AG04449 (cell line): ENCODE results near the gene MLH1.

Source experiments
- CTCF ChIA-PET: fragments of 350-600 bp; formaldehyde crosslinking; extraction: SDS; loops from one replicate; lab custom pipeline; 2021; ENCODE audit warnings: antibody characterized with exemption; lab: Yijun Ruan, JAX
- POLR2A ChIA-PET: fragments of 400-600, 350-600 bp; formaldehyde crosslinking; extraction: SDS; loops from one replicate; lab custom pipeline; 2020; ENCODE audit warnings: antibody characterized with exemption, inconsistent platforms; lab: Yijun Ruan, JAX
- DNase-seq: peaks from one replicate; pipeline ENCODE4 v3.0.0-alpha.2; 2010; ENCODE audit warnings: low read depth, low spot score
- H3K4me3 ChIP-seq: 2 replicates; pipeline ENCODE4 v1.5.1; 2011; ENCODE audit warnings: low read depth, mild to moderate bottlenecking, control low read depth, low read length
- TF ChIP-seq, protein P1 (sequence below): IDR thresholded peaks from one replicate; pipeline ENCODE4 v1.5.1; 2011; ENCODE audit warnings: mild to moderate bottlenecking, moderate library complexity, low read length, control low read depth, inconsistent platforms; ENCODE audit not compliant: insufficient read depth; ENCODE audit errors: missing control alignments

MLH1 gene

DNA sequence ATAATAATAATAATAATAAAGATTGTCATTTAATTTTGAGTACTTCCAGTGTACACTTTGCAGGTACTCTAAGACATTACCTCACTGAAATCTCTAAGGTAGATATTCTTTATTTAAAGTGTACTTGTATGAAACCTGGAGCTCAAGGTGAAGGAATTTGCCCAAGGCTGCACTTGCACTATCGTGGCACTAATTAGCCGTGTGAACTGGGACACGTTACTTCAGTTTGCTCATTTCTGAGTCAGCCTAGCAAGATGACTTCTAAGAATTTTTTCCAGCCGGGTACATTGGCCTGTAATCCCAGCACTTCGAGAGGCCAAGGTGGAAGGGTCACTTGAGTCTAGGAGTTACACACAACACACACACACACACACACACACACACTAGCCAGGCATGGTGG, 33.5 kb downstream of the MLH1 start:
- POLR2A ChIA-PET: no interaction called here

DNA sequence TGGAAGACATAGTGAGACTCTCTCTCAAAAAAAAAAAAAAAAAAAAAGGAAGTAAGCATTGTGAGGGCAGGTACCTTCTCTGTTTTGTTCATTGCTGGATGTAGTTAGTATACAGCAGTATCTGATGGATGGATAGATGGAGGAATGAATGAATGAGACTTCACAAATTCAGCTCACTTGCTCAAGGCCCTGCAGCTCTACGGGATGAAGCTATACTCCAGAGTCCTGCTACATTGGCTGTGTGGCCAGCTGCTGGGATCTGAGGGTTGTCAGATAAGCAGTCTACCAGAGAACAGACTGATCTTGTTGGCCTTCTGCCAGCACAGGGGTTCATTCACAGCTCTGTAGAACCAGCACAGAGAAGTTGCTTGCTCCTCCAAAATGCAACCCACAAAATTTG, 35.0 kb downstream of the MLH1 start:
- TF ChIP-seq, protein P1, sequence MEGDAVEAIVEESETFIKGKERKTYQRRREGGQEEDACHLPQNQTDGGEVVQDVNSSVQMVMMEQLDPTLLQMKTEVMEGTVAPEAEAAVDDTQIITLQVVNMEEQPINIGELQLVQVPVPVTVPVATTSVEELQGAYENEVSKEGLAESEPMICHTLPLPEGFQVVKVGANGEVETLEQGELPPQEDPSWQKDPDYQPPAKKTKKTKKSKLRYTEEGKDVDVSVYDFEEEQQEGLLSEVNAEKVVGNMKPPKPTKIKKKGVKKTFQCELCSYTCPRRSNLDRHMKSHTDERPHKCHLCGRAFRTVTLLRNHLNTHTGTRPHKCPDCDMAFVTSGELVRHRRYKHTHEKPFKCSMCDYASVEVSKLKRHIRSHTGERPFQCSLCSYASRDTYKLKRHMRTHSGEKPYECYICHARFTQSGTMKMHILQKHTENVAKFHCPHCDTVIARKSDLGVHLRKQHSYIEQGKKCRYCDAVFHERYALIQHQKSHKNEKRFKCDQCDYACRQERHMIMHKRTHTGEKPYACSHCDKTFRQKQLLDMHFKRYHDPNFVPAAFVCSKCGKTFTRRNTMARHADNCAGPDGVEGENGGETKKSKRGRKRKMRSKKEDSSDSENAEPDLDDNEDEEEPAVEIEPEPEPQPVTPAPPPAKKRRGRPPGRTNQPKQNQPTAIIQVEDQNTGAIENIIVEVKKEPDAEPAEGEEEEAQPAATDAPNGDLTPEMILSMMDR: no peak

More for the DNA sequence above, 33.5 kb downstream of the MLH1 start:
- TF ChIP-seq, protein P1: no peak
- CTCF ChIA-PET: interaction anchor here (1.3 to 7.3 kb wide), 2 partner anchors 11 to 186 kb away, joined by 4 to 92 read pairs; no protein-coding TSS in a partner anchor
- DNase-seq: no peak
- no peak overlapping the region for H3K4me3 ChIP-seq

DNA sequence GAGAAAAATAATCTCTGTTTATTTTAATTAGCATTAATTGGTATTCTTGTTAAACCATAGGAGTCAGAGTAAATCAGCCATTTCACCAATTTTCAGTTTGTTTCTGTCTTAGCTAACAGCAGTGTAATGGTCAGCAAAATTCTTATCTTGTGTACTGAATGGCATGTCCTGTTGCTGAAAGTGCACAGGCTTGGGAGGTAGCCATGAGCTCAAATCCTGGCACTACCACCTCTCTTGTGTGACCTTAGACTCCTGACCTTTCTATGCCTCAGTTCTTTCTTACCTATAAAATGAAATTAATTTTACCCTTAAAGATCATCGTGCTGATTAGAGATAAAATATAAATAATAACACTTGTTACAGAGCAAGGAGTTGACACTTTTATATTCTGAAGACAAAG, 35.8 kb downstream of the MLH1 start:
- no peak overlapping the region for H3K4me3 ChIP-seq
- TF ChIP-seq, protein P1: no peak
- ChIA-PET CTCF (interaction anchor here (2.5 kb wide), 1 partner anchor 184 kb away, joined by 7 read pairs; no protein-coding TSS in a partner anchor), POLR2A (no interaction called here)
- no peak for DNase-seq

More for the DNA sequence above, 35.0 kb downstream of the MLH1 start:
- no peak for DNase-seq
- CTCF ChIA-PET: interaction anchor here (0.6 to 7.3 kb wide), 3 partner anchors 12 to 185 kb away, joined by 3 to 92 read pairs (median 7); no protein-coding TSS in a partner anchor
- POLR2A ChIA-PET: no interaction called here
- no peak overlapping the region for H3K4me3 ChIP-seq

DNA sequence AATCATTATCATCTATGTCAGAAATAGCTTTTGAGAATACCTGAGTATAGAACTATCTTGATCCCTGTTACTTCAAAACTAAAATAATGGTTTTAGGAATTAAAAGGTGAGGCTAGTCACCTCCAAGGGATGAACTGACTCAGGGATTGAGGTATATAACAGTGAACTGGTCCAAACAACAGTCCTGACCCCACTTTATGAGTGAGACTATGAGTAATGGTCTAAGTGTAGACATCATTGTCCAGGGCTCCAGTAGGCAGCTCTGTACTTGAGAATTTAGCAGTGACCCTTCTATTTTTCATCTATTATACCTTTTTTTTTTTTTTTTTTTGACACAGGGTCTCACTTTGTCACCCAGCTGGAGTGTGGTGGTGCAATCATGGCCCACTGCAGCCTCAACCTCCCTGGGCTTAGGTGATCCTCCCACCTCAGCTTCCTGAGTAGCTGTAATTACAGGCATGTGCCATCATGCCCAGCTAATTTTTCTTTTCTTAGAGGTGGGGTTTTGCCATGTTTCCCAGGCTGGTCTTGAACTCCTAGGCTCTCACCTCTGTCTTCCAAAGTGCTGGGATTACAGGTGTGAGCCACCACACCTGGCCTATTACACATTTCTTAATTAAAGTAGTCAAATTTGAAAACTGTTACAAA, 36.3 kb downstream of the MLH1 start:
- CTCF ChIA-PET: interaction anchor here (2.5 kb wide), 1 partner anchor 184 kb away, joined by 7 read pairs; no protein-coding TSS in a partner anchor
- no peak for DNase-seq
- POLR2A ChIA-PET: no interaction called here
- H3K4me3 ChIP-seq: no peak overlapping the region
- TF ChIP-seq, protein P1: no peak

DNA sequence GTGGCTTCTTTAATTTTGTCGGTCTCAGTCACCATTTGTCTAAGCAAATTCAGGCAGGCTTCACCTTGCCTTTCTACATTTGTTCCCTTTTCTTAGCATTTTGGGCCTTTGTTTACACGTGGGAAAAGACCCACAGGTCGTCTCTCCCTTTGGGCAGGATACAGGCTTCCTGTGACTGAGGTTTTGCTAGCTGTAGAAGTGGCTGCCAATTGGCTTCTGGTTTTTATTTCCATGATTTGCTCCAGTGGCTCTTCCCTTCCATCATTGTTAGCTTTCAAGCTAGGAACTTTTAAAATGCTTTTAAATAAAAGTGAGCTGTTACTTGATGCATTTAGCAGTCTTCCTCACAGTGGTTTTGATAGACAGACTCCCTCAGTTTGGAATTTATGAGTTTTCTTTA, 37.3 kb downstream of the MLH1 start:
- no peak overlapping the region for H3K4me3 ChIP-seq
- TF ChIP-seq, protein P1: no peak
- POLR2A ChIA-PET: no interaction called here
- CTCF ChIA-PET: interaction anchor here (2.5 kb wide), 1 partner anchor 183 kb away, joined by 7 read pairs; no protein-coding TSS in a partner anchor
- DNase-seq: no peak

DNA sequence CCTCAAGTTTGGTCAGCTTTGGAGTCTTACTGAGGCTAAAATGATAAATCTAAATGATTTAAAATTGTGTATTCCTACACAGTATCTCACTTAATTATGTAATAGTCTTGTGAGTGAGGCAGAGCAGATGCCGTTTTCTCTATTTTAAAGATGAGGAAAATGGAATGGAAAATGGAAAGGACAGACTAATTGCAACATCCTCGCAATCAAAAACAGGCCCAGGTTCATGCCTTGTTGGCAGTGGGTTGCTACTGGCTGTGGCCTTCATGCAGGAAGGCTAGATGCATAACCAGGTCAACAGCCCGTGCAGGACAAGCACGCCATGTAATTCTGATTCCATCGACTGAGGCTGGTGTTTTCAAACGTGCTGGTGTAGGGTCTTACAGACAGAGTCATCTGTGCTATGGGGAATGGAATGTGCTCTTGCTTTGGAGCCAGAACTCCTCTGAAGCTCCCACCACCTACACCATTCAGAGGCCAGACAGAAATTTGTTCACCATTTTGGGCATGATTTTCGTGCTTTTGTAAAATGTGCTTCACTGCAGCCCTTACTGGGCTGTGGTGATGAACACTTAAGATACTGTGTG, 37.9 kb downstream of the MLH1 start:
- POLR2A ChIA-PET: no interaction called here
- TF ChIP-seq, protein P1: no peak
- no peak overlapping the region for H3K4me3 ChIP-seq
- CTCF ChIA-PET: interaction anchor here (1.0 kb wide), 1 partner anchor 15 kb away, joined by 3 read pairs; no protein-coding TSS in a partner anchor
- no peak for DNase-seq
